ENCODE data around the gene FAM241B.

DNA sequence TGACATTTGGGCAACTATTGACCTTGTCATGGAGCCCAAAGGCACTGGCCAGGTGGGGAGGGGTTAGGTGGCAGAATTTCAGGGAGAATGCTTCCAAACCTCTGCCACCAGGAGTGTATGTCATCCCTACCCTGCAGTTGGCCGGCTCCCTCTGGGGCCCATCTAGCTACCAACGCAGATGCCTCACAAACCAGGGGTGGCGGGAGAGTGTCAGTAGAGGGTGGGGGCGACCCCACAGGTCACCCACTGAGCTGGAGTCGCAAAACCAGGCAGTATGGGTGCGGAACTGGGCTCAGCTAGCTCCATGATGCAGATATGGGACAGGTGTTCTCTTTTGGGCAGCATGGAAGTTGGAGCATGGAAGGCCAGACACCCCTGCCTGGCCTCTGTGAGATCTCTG lies 51.4 kb downstream of the FAM241B start:
- TF ChIP-seq, protein P1, sequence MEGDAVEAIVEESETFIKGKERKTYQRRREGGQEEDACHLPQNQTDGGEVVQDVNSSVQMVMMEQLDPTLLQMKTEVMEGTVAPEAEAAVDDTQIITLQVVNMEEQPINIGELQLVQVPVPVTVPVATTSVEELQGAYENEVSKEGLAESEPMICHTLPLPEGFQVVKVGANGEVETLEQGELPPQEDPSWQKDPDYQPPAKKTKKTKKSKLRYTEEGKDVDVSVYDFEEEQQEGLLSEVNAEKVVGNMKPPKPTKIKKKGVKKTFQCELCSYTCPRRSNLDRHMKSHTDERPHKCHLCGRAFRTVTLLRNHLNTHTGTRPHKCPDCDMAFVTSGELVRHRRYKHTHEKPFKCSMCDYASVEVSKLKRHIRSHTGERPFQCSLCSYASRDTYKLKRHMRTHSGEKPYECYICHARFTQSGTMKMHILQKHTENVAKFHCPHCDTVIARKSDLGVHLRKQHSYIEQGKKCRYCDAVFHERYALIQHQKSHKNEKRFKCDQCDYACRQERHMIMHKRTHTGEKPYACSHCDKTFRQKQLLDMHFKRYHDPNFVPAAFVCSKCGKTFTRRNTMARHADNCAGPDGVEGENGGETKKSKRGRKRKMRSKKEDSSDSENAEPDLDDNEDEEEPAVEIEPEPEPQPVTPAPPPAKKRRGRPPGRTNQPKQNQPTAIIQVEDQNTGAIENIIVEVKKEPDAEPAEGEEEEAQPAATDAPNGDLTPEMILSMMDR (IDR thresholded peaks at IDR 0.05), result no peak
- no peak for TF ChIP-seq POLR2A (IDR thresholded peaks at IDR 0.05)
